CD4-positive, alpha-beta memory T cell (primary cell): ENCODE measurements around the gene SELENOM. TPM values are rescaled to one million over a fixed set of nuclear protein-coding genes. Genes with fewer than 3 reads are reported as not detected.

Experiments used
- CTCF ChIA-PET: fragments of 350-600 bp; sonication (Branson Sonifier 250); formaldehyde crosslinking; loops from one replicate; lab custom pipeline; 2021; ENCODE audit warnings: inconsistent platforms; ENCODE audit not compliant: partially characterized antibody; lab: Charles Lee
- POLR2A ChIA-PET: fragments of 350-600 bp; sonication (Branson Sonifier 250); formaldehyde crosslinking; loops from one replicate; lab custom pipeline; 2021; ENCODE audit not compliant: partially characterized antibody; lab: Charles Lee
- DNase-seq, 5 donors: peaks; one replicate each; pipeline versions ENCODE4 v3.0.0 to v3.0.0-alpha.2; 2020 to 2022; ENCODE audit warnings: mixed read lengths in 1 of 5
- H3K27ac ChIP-seq: one replicate; pipeline ENCODE4 v1.7.0; 2013; ENCODE audit warnings: low read depth, low read length
- H3K27me3 ChIP-seq: 2 replicates; pipeline ENCODE4 v1.7.0; 2013; ENCODE audit warnings: mild to moderate bottlenecking, low read length, moderate library complexity; ENCODE audit not compliant: insufficient read depth
- H3K36me3 ChIP-seq: 2 replicates; pipeline ENCODE4 v1.7.0; 2013; ENCODE audit warnings: mild to moderate bottlenecking, low read length, moderate library complexity; ENCODE audit not compliant: insufficient read depth
- H3K4me1 ChIP-seq: 2 replicates; pipeline ENCODE4 v1.7.0; 2013; ENCODE audit warnings: mild to moderate bottlenecking, low read length, moderate library complexity; ENCODE audit not compliant: insufficient read depth
- H3K4me3 ChIP-seq, 2 donors: one replicate each; pipeline ENCODE4 v1.7.0; 2013; ENCODE audit warnings: low read length in 2 of 2, mild to moderate bottlenecking in 1 of 2
- H3K9me3 ChIP-seq, 2 donors: one replicate each; pipeline ENCODE4 v1.7.0; 2013; ENCODE audit warnings: low read length in 2 of 2, control low read depth in 1 of 2; ENCODE audit not compliant: control insufficient read depth in 1 of 2
- H3K27ac Mint-ChIP-seq, 7 donors: one replicate each; pipeline ENCODE4 v1.8.0; 2020 to 2021; ENCODE audit warnings: mixed read lengths in 7 of 7, mild to moderate bottlenecking in 6 of 7, inconsistent platforms in 3 of 7, moderate library complexity in 3 of 7
- H3K27me3 Mint-ChIP-seq, 2 donors: one replicate each; pipeline ENCODE4 v1.8.0; 2020 to 2021; ENCODE audit warnings: mixed read lengths in 2 of 2
- H3K36me3 Mint-ChIP-seq, 2 donors: one replicate each; pipeline ENCODE4 v1.8.0; 2020 to 2021; ENCODE audit warnings: mixed read lengths in 2 of 2, inconsistent platforms in 1 of 2, mild to moderate bottlenecking in 1 of 2
- H3K4me1 Mint-ChIP-seq, 4 donors: one replicate each; pipeline ENCODE4 v1.8.0; 2020 to 2021; ENCODE audit warnings: mixed read lengths in 4 of 4, mild to moderate bottlenecking in 1 of 4
- H3K4me3 Mint-ChIP-seq, 8 donors: one replicate each; pipeline ENCODE4 v1.8.0; 2020 to 2021; ENCODE audit warnings: mixed read lengths in 8 of 8, mild to moderate bottlenecking in 7 of 8, moderate library complexity in 6 of 8, inconsistent platforms in 3 of 8
- H3K9me3 Mint-ChIP-seq, 8 donors: one replicate each; pipeline ENCODE4 v1.8.0; 2020 to 2021; ENCODE audit warnings: mixed read lengths in 8 of 8, mild to moderate bottlenecking in 5 of 8, inconsistent platforms in 3 of 8, moderate library complexity in 1 of 8
- intact Hi-C: fragments of 100-400 bp; cut with micrococcal nuclease; formaldehyde crosslinking; loops from one replicate; pipeline ENCODE4 v1.15.1; 2023
- polyA plus RNA-seq, 2 donors: library from polyadenylated mRNA; unstranded; fragments of 300-500 nt; fragmentation: Illumina TruSeq; gene quantifications; one replicate each; pipeline ENCODE4 v1.2.3, GENCODE V29; 2021
- total RNA-seq, 2 experiments: library from RNA; stranded (reverse); gene quantifications; one replicate each; pipeline ENCODE4 v1.2.3, GENCODE V29; 2021

SELENOM gene
- total RNA-seq (10 to 100 TPM; 64.2 to 68.6 TPM), polyA plus RNA-seq (100 to 1,000 TPM; 107 to 150 TPM)

- H3K4me3 ChIP-seq = peak within 1 kb of the TSS; percentile 80 to 97
- intact Hi-C loops = loop anchor here (1.0 to 5.0 kb wide), 6 partner anchors 23 to 185 kb away; partner anchors contain the start of genes LIMK2, PIK3IP1 and RNF185
- peaks cover 0 to 6% of the 10 kb centered on the region in 2 donors for H3K36me3 Mint-ChIP-seq
- H3K36me3 ChIP-seq = no peaks in the 10 kb centered on the region
- H3K27me3 Mint-ChIP-seq = no peaks in the 10 kb centered on the region
- CTCF ChIA-PET = interaction anchor here (0.7 to 4.4 kb wide), 19 partner anchors 10 to 474 kb away, joined by 3 to 37 read pairs (median 4); no protein-coding TSS in a partner anchor
- H3K27ac Mint-ChIP-seq = peak within 1 kb of the TSS; percentile 86 to 96 (median 94)
- no peaks in the 10 kb centered on the region for H3K27me3 ChIP-seq
- peaks cover 17 to 31% (median 24%) of the 10 kb centered on the region in 4 donors for H3K4me1 Mint-ChIP-seq
- DNase-seq = peak; percentile 84 to 90 (median 85)
- peak within 1 kb of the TSS; percentile 62 for H3K27ac ChIP-seq
- POLR2A ChIA-PET = interaction anchor here (0.6 to 4.9 kb wide), 20 partner anchors 11 to 1383 kb away, joined by 3 to 34 read pairs (median 4); partner anchors contain the start of genes LIMK2, MORC2, PIK3IP1 and RNF185
- H3K4me3 Mint-ChIP-seq = peak within 1 kb of the TSS; percentile 89 to 97 (median 94)
- no peaks in the 10 kb centered on the region for H3K9me3 ChIP-seq
- H3K9me3 Mint-ChIP-seq = no peaks in the 10 kb centered on the region
- peaks cover 20% of the 10 kb centered on the region for H3K4me1 ChIP-seq
Observed at GRCh38 chr22:31107178-31107893, at the start of gene SELENOM. SELENOM (minus strand) TSS chr22:31107568; CDS start chr22:31107505, 63 bp downstream.

- Mint-ChIP-seq H3K36me3 (peaks cover 0 to 2% of the 10 kb centered on the region in 2 donors), H3K4me1 (peaks cover 0 to 13% (median 7%) of the 10 kb centered on the region in 4 donors), H3K4me3 (peak overlapping the region in 1 of 8 donors; percentile 36), H3K9me3 (no peaks in the 10 kb centered on the region), H3K27me3 (peaks cover 3 to 5% of the 10 kb centered on the region in 2 donors), H3K27ac (no peak overlapping the region)
- Histone ChIP-seq H3K27me3 (no peaks in the 10 kb centered on the region), H3K36me3 (no peaks in the 10 kb centered on the region), H3K27ac (no peak overlapping the region), H3K4me3 (no peak overlapping the region), H3K4me1 (peaks cover 1% of the 10 kb centered on the region), H3K9me3 (no peaks in the 10 kb centered on the region)
- POLR2A ChIA-PET = interaction anchor here (0.8 kb wide), 1 partner anchor 48 kb away, joined by 3 read pairs; the partner anchor contains the start of gene SELENOM
- DNase-seq = no peak
- CTCF ChIA-PET = no interaction called here
- intact Hi-C loops = no loop called here
Observed at GRCh38 chr22:31155422-31155821, 48.1 kb upstream of the SELENOM start.

- peaks cover 0 to 1% of the 10 kb centered on the region in 2 donors for H3K36me3 Mint-ChIP-seq
- Histone ChIP-seq H3K36me3 (no peaks in the 10 kb centered on the region), H3K9me3 (no peaks in the 10 kb centered on the region), H3K27me3 (no peaks in the 10 kb centered on the region), H3K27ac (no peak overlapping the region), H3K4me3 (no peak overlapping the region), H3K4me1 (no peaks in the 10 kb centered on the region)
- H3K9me3 Mint-ChIP-seq = no peaks in the 10 kb centered on the region
- peaks cover 4 to 6% of the 10 kb centered on the region in 2 donors for H3K27me3 Mint-ChIP-seq
- no peak overlapping the region for H3K27ac Mint-ChIP-seq
- intact Hi-C loops = no loop called here
- no peak overlapping the region for H3K4me3 Mint-ChIP-seq
- no peak for DNase-seq
- peaks cover 0 to 11% (median 4%) of the 10 kb centered on the region in 4 donors for H3K4me1 Mint-ChIP-seq
- ChIA-PET POLR2A (no interaction called here), CTCF (no interaction called here)
Observed at GRCh38 chr22:31154975-31155374, 47.6 kb upstream of the SELENOM start.

- H3K36me3 ChIP-seq = no peaks in the 10 kb centered on the region
- intact Hi-C loops = no loop called here
- no peaks in the 10 kb centered on the region for H3K4me1 ChIP-seq
- H3K27me3 ChIP-seq = no peaks in the 10 kb centered on the region
- no peaks in the 10 kb centered on the region for H3K9me3 Mint-ChIP-seq
- H3K4me3 Mint-ChIP-seq = no peak overlapping the region
- no peak for DNase-seq
- H3K4me3 ChIP-seq = no peak overlapping the region
- CTCF ChIA-PET = no interaction called here
- H3K27ac Mint-ChIP-seq = no peak overlapping the region
- peaks cover 6 to 7% of the 10 kb centered on the region in 2 donors for H3K27me3 Mint-ChIP-seq
- H3K9me3 ChIP-seq = no peaks in the 10 kb centered on the region
- H3K36me3 Mint-ChIP-seq = no peaks in the 10 kb centered on the region
- no peaks in the 10 kb centered on the region for H3K4me1 Mint-ChIP-seq
- no peak overlapping the region for H3K27ac ChIP-seq
- POLR2A ChIA-PET = no interaction called here
Observed at GRCh38 chr22:31153357-31153756, 46.0 kb upstream of the SELENOM start.

GRCh38 chr22:31151872-31152271 is 44.5 kb upstream of the SELENOM start:
- Mint-ChIP-seq H3K36me3 (no peaks in the 10 kb centered on the region), H3K27ac (no peak overlapping the region), H3K27me3 (peaks cover 6 to 7% of the 10 kb centered on the region in 2 donors), H3K4me3 (no peak overlapping the region), H3K9me3 (peaks cover 0 to 9% (median 1%) of the 10 kb centered on the region in 8 donors), H3K4me1 (no peaks in the 10 kb centered on the region)
- POLR2A ChIA-PET = no interaction called here
- CTCF ChIA-PET = no interaction called here
- intact Hi-C loops = no loop called here
- Histone ChIP-seq H3K4me3 (no peak overlapping the region), H3K4me1 (no peaks in the 10 kb centered on the region), H3K36me3 (no peaks in the 10 kb centered on the region), H3K27ac (no peak overlapping the region), H3K27me3 (no peaks in the 10 kb centered on the region), H3K9me3 (no peaks in the 10 kb centered on the region)
- no peak for DNase-seq

- ChIA-PET POLR2A (no interaction called here), CTCF (no interaction called here)
- Histone ChIP-seq H3K9me3 (no peaks in the 10 kb centered on the region), H3K4me3 (no peak overlapping the region), H3K27ac (no peak overlapping the region), H3K27me3 (no peaks in the 10 kb centered on the region), H3K4me1 (no peaks in the 10 kb centered on the region), H3K36me3 (no peaks in the 10 kb centered on the region)
- Mint-ChIP-seq H3K4me3 (no peak overlapping the region), H3K9me3 (peaks cover 0 to 10% (median 1%) of the 10 kb centered on the region in 8 donors), H3K27me3 (peaks cover 5 to 7% of the 10 kb centered on the region in 2 donors), H3K27ac (no peak overlapping the region), H3K4me1 (no peaks in the 10 kb centered on the region), H3K36me3 (no peaks in the 10 kb centered on the region)
- intact Hi-C loops = no loop called here
- DNase-seq = no peak
Observed at GRCh38 chr22:31150615-31151014, 43.2 kb upstream of the SELENOM start.

- Histone ChIP-seq H3K4me3 (no peak overlapping the region), H3K27ac (no peak overlapping the region), H3K36me3 (no peaks in the 10 kb centered on the region), H3K9me3 (no peaks in the 10 kb centered on the region), H3K4me1 (no peaks in the 10 kb centered on the region), H3K27me3 (no peaks in the 10 kb centered on the region)
- ChIA-PET CTCF (interaction anchor here (1.0 kb wide), 2 partner anchors 62 to 202 kb away, joined by 3 read pairs; no protein-coding TSS in a partner anchor), POLR2A (interaction anchor here (2.1 kb wide), 1 partner anchor 10 kb away, joined by 6 read pairs; the partner anchor contains the start of gene RNF185)
- no peaks in the 10 kb centered on the region for H3K4me1 Mint-ChIP-seq
- H3K36me3 Mint-ChIP-seq = no peaks in the 10 kb centered on the region
- no peak overlapping the region for H3K27ac Mint-ChIP-seq
- peaks cover 0 to 15% (median 1%) of the 10 kb centered on the region in 8 donors for H3K9me3 Mint-ChIP-seq
- peaks cover 5 to 7% of the 10 kb centered on the region in 2 donors for H3K27me3 Mint-ChIP-seq
- no peak overlapping the region for H3K4me3 Mint-ChIP-seq
- intact Hi-C loops = no loop called here
- peak in 3 of 5 donors; percentile 12 to 15 (median 14) for DNase-seq
Observed at GRCh38 chr22:31148953-31149627, 41.7 kb upstream of the SELENOM start.
